BJ (cell line): ENCODE data around the gene SP100. TPM values are rescaled to one million over a fixed set of nuclear protein-coding genes. Genes with fewer than 3 reads are reported as not detected.
A peak's percentile ranks its signal among the peaks of the same experiment; 100 is the strongest.

Experiments
- CTCF ChIA-PET: fragments of 350-600 bp; formaldehyde crosslinking; extraction: SDS; loops from one replicate; lab custom pipeline; 2021; ENCODE audit warnings: antibody characterized with exemption, inconsistent platforms; lab: Yijun Ruan, JAX
- POLR2A ChIA-PET: fragments of 300-600 bp; sonication (Branson Sonifier 250); formaldehyde crosslinking; extraction: SDS; loops from one replicate; lab custom pipeline; 2021; ENCODE audit warnings: antibody characterized with exemption; lab: Charles Lee
- DNase-seq: peaks from one replicate; pipeline ENCODE4 v3.0.0-alpha.2; 2011; ENCODE audit warnings: low read depth
- H3K27me3 ChIP-seq: 2 replicates; pipeline ENCODE4 v1.6.0; 2011; ENCODE audit warnings: low read length; ENCODE audit not compliant: control insufficient read depth, insufficient read depth
- H3K36me3 ChIP-seq: 2 replicates; pipeline ENCODE4 v1.5.1; 2011; ENCODE audit warnings: low read length; ENCODE audit not compliant: control insufficient read depth, insufficient read depth
- H3K4me3 ChIP-seq: 2 replicates; pipeline ENCODE4 v1.5.1; 2011; ENCODE audit warnings: low read depth, mild to moderate bottlenecking, control low read depth, low read length
- polyA plus RNA-seq: library from polyadenylated mRNA; depleted of rRNA; stranded (reverse); fragments of >200 nt; gene quantifications from 2 replicates; pipeline ENCODE4 v1.2.3, GENCODE V29; 2011
- TF ChIP-seq, protein P1 (sequence below): IDR thresholded peaks from 2 replicates; pipeline ENCODE4 v1.5.1; 2011; ENCODE audit warnings: low read depth, mild to moderate bottlenecking, control low read depth, inconsistent platforms, low read length, moderate library complexity; ENCODE audit not compliant: insufficient read depth

SP100 gene
- polyA plus RNA-seq, 1 experiment, result 34.8 TPM

DNA sequence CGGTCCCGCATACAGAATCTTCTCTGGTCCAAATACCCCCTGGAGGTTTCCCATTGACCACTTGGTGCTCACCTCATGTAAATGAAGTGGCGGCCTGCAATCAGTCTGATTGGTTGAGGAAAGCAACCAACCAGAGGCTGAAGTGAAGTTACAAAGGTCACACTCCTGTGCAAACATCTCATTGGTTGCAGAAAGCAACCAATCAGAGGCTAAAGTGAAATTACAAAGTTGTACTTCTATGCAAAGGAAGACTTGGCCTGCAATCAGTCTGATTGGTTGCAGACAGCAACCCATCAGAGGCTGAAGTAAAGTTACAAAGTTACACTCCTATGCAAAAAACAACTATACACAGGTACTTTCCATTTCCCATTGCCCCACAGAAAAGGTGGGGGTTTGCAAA, 2.5 kb upstream of the SP100 start:
- CTCF ChIA-PET, result no interaction called here
- POLR2A ChIA-PET, result no interaction called here
- TF ChIP-seq, protein P1, sequence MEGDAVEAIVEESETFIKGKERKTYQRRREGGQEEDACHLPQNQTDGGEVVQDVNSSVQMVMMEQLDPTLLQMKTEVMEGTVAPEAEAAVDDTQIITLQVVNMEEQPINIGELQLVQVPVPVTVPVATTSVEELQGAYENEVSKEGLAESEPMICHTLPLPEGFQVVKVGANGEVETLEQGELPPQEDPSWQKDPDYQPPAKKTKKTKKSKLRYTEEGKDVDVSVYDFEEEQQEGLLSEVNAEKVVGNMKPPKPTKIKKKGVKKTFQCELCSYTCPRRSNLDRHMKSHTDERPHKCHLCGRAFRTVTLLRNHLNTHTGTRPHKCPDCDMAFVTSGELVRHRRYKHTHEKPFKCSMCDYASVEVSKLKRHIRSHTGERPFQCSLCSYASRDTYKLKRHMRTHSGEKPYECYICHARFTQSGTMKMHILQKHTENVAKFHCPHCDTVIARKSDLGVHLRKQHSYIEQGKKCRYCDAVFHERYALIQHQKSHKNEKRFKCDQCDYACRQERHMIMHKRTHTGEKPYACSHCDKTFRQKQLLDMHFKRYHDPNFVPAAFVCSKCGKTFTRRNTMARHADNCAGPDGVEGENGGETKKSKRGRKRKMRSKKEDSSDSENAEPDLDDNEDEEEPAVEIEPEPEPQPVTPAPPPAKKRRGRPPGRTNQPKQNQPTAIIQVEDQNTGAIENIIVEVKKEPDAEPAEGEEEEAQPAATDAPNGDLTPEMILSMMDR, result no peak
- no peak for DNase-seq
- Histone ChIP-seq H3K36me3 (no peaks in the 10 kb centered on the region), H3K4me3 (no peak overlapping the region), H3K27me3 (no peaks in the 10 kb centered on the region)

DNA sequence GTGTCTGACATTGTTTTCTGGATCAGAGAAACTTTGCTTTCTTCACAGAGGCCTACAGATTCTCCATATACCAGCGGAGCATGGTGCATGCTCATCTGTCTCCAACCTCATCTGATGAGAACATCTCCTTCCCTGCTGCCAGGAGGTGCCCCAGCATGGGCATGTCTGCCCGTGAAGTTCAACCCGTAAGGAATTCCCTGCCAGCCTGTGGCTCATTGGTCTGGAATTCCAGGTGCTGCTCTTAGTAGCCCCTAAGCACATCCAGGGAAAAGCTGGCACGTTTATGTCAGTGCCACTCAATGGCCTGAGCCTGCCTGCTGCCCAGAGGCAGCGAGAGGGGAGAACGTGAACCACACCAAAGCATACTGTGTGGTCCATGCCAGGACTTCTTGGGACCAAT, 1.7 kb upstream of the SP100 start:
- Histone ChIP-seq H3K4me3 (no peak overlapping the region), H3K36me3 (no peaks in the 10 kb centered on the region), H3K27me3 (no peaks in the 10 kb centered on the region)
- ChIA-PET POLR2A (no interaction called here), CTCF (no interaction called here)
- DNase-seq, result no peak
- TF ChIP-seq, protein P1, result no peak

DNA sequence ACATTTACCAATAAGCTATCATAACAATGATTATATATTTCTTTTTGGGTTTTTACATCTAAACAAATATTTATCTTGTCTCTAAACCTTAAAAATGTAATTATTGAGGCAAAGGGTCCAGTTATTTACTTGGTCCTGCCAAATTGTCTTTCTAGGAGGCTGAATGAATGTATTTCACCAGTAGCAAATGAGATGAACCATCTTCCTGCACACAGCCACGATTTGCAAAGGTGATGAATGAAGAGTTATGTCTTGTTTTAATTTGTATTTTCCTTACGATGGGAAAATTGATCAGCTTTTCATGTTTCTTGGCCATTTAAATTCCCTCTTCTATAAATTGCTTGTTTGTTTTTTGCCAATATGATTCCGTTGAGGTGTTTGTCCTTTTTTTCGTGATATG, 1.4 kb downstream of the SP100 start:
- ChIA-PET POLR2A (no interaction called here), CTCF (interaction anchor here (1.3 kb wide), 1 partner anchor 381 kb away, joined by 3 read pairs; no protein-coding TSS in a partner anchor)
- Histone ChIP-seq H3K36me3 (no peaks in the 10 kb centered on the region), H3K27me3 (no peaks in the 10 kb centered on the region), H3K4me3 (peak overlapping the region; percentile 63)
- TF ChIP-seq, protein P1, result no peak
- DNase-seq, result no peak

DNA sequence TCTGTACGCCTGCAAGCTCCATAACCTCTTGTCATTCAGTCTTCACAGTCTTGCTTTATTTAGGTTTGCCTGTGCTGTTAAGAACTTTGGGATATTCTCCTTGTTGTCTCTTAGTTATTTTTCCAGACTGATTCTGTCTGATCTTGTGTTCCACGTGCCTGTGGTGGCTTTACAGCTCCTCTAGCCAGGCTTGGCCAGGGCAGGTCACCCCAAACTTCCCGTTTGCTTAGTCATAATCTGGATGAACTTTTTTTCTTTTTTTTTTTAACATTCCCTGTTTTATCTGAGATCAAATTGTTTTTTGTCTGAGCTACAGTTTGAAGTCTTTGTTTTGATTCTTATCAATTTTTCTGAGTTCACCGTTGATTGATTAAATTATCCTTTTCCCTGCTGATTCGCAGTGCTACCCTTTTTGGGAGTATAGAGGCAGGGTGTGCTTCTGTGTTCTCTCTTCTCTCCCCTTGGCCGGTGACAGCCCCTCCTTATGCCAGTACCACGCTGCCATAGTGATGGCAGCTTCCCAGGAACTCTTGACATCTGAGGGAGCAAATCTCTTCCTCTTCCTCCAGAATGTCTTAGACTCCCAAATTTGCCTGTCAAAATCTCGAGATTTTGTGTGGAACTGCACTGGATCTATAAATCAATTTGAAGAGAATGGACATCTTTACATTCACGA, 2.5 kb downstream of the SP100 start:
- DNase-seq, result no peak
- POLR2A ChIA-PET, result interaction anchor here (0.6 kb wide), 1 partner anchor 21 kb away, joined by 4 read pairs; no protein-coding TSS in a partner anchor
- CTCF ChIA-PET, result interaction anchor here (0.7 to 1.3 kb wide), 2 partner anchors 380 to 710 kb away, joined by 3 read pairs; no protein-coding TSS in a partner anchor
- no peaks in the 10 kb centered on the region for H3K27me3 ChIP-seq
- 0 out of 2 replicates have a peak overlapping the region, but pooled peaks have one; percentile 12 for H3K4me3 ChIP-seq
- TF ChIP-seq, protein P1, result no peak
- no peaks in the 10 kb centered on the region for H3K36me3 ChIP-seq

DNA sequence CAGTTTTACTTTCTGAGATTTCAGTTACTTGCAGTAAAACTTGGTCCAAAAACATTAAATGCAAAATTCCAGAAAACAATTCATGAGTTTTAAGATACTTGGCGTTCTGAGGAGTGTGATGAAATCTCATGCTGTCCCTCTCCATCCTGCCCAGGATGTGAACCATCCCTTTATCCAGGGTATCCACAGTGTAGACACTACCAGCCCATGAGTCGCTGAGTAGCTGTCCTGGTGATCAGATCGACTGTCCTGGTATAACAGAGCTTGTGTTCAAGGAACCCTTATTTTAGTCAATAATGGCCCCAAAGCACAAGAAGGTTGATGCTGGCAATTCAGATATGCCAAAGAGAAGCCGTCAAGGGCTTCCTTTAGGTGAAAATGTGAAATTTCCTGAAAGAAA, 3.2 kb downstream of the SP100 start:
- DNase-seq, result no peak
- H3K27me3 ChIP-seq, result no peaks in the 10 kb centered on the region
- ChIA-PET CTCF (no interaction called here), POLR2A (no interaction called here)
- no peak overlapping the region for H3K4me3 ChIP-seq
- H3K36me3 ChIP-seq, result no peaks in the 10 kb centered on the region
- TF ChIP-seq, protein P1, result no peak
